Esophagus muscularis mucosa (tissue), 3 donors: ENCODE data around the gene ENOX1.

Experiments used
- EP300 ChIP-seq: sonication (generic); formaldehyde crosslinking; IDR thresholded peaks from one replicate; pipeline ENCODE4 v1.6.1; 2017; ENCODE audit warnings: antibody characterized with exemption
- TF ChIP-seq, protein P1 (sequence below), 3 experiments: fragments of 200-600 bp in 2 of 3; fragments of 450-650 bp in 1 of 3; sonication (generic) in 2 of 3; IDR thresholded peaks; one replicate each; pipeline ENCODE4 v1.5.1; 2017 to 2019; ENCODE audit warnings: antibody characterized with exemption in 3 of 3, mild to moderate bottlenecking in 2 of 3, moderate library complexity in 1 of 3

DNA sequence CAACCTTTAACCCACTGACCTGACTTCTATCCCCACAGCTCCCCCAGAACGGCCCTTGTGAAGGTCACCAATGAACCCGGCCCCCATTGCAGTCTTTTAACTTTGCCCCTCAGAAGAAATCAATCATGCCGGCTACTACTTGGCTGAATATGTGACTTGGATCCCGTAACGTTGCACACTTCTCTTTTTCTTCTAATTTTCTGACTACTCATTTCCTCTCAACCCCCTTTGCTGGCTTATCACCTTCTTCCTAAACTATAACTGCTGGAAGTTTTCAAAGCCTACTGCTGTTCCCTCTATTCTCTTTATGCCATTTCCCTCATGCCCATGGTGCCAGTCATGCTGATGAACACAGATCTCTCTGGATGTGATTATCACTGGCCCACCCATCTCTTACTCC, 395.7 kb downstream of the ENOX1 start:
- TF ChIP-seq, protein P1, sequence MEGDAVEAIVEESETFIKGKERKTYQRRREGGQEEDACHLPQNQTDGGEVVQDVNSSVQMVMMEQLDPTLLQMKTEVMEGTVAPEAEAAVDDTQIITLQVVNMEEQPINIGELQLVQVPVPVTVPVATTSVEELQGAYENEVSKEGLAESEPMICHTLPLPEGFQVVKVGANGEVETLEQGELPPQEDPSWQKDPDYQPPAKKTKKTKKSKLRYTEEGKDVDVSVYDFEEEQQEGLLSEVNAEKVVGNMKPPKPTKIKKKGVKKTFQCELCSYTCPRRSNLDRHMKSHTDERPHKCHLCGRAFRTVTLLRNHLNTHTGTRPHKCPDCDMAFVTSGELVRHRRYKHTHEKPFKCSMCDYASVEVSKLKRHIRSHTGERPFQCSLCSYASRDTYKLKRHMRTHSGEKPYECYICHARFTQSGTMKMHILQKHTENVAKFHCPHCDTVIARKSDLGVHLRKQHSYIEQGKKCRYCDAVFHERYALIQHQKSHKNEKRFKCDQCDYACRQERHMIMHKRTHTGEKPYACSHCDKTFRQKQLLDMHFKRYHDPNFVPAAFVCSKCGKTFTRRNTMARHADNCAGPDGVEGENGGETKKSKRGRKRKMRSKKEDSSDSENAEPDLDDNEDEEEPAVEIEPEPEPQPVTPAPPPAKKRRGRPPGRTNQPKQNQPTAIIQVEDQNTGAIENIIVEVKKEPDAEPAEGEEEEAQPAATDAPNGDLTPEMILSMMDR (IDR thresholded peaks at IDR 0.05) = no peak
- TF ChIP-seq EP300 = no peak
